IMR-90 (cell line): ENCODE data around the gene FOXP4. TPM values are rescaled to one million over a fixed set of nuclear protein-coding genes. Genes with fewer than 3 reads are reported as not detected.

Source experiments
- ATAC-seq: fragments of 200-7000 bp; cut with Tn5 transposase; 2 replicates; pipeline ENCODE4 v1.9.1; 2020; ENCODE audit warnings: low read depth, mild to moderate bottlenecking, moderate library complexity
- BruUV-seq: library from RNA; stranded (reverse); fragments of 400-500 nt; replicated peaks from 2 replicates; lab custom pipeline; 2021; lab: Mats Ljungman, UMichigan
- CTCF ChIA-PET: fragments of 300-600 bp; formaldehyde crosslinking; extraction: SDS; loops from one replicate; lab custom pipeline; 2021; ENCODE audit warnings: antibody characterized with exemption; lab: Yijun Ruan, JAX
- POLR2A ChIA-PET: fragments of 300-600 bp; sonication (Branson Sonifier 250); formaldehyde crosslinking; loops from one replicate; lab custom pipeline; 2022; ENCODE audit warnings: antibody characterized with exemption; ENCODE audit not compliant: unreplicated experiment; lab: Charles Lee
- DNase-seq: peaks from one replicate; pipeline ENCODE4 v3.0.0; 2013
- H2AFZ ChIP-seq: replicated peaks from 2 replicates; pipeline ENCODE3; 2013; ENCODE audit warnings: low read length, mild to moderate bottlenecking; ENCODE audit not compliant: poor library complexity
- H2AK5ac ChIP-seq: 2 replicates; pipeline ENCODE4 v1.6.1; 2013; ENCODE audit warnings: low read depth, low read length, inconsistent platforms
- H2AK9ac ChIP-seq: replicated peaks from 2 replicates; pipeline ENCODE3; 2013; ENCODE audit warnings: mild to moderate bottlenecking, low read depth, low read length, moderate library complexity; ENCODE audit not compliant: poor library complexity
- H2BK120ac ChIP-seq: 2 replicates; pipeline ENCODE4 v1.6.1; 2013; ENCODE audit warnings: low read depth, low read length, inconsistent platforms
- H2BK15ac ChIP-seq: 3 replicates; pipeline ENCODE4 v1.6.1; 2013; ENCODE audit warnings: low read depth, low read length, inconsistent platforms
- H2BK20ac ChIP-seq: 2 replicates; pipeline ENCODE4 v1.6.1; 2013; ENCODE audit warnings: low read depth, mild to moderate bottlenecking, inconsistent platforms, low read length, moderate library complexity
- H2BK5ac ChIP-seq: 2 replicates; pipeline ENCODE4 v1.6.1; 2013; ENCODE audit warnings: mild to moderate bottlenecking, low read depth, low read length, inconsistent platforms; ENCODE audit not compliant: poor library complexity, severe bottlenecking
- H3K14ac ChIP-seq: replicated peaks from 2 replicates; pipeline ENCODE4 v1.6.1; 2013; ENCODE audit warnings: low read depth, low read length, inconsistent platforms
- H3K18ac ChIP-seq: 2 replicates; pipeline ENCODE4 v1.6.1; 2013; ENCODE audit warnings: low read depth, low read length, control low read depth
- H3K23ac ChIP-seq: 2 replicates; pipeline ENCODE4 v1.6.1; 2013; ENCODE audit warnings: low read depth, low read length, inconsistent platforms
- H3K27ac ChIP-seq: 2 replicates; pipeline ENCODE4 v1.5.1; 2013; ENCODE audit warnings: mild to moderate bottlenecking, control low read depth, low read length; ENCODE audit not compliant: insufficient read depth
- H3K27me3 ChIP-seq: 2 replicates; pipeline ENCODE4 v1.6.1; 2013; ENCODE audit warnings: low read length; ENCODE audit not compliant: control insufficient read depth, insufficient read depth
- H3K36me3 ChIP-seq: 2 replicates; pipeline ENCODE4 v1.6.1; 2013; ENCODE audit warnings: low read length, mixed read lengths; ENCODE audit not compliant: control insufficient read depth, insufficient read depth
- H3K4ac ChIP-seq: 2 replicates; pipeline ENCODE4 v1.6.1; 2013; ENCODE audit warnings: low read depth, low read length, inconsistent platforms
- H3K4me1 ChIP-seq: 2 replicates; pipeline ENCODE4 v1.6.1; 2013; ENCODE audit warnings: low read length, mixed read lengths; ENCODE audit not compliant: control insufficient read depth, insufficient read depth
- H3K4me2 ChIP-seq: 2 replicates; pipeline ENCODE4 v1.6.1; 2013; ENCODE audit warnings: low read depth, mild to moderate bottlenecking, control low read depth, low read length, moderate library complexity
- H3K4me3 ChIP-seq: 2 replicates; pipeline ENCODE4 v1.5.1; 2013; ENCODE audit warnings: low read depth, mild to moderate bottlenecking, control low read depth, low read length, moderate library complexity; ENCODE audit not compliant: insufficient read depth
- H3K56ac ChIP-seq: 2 replicates; pipeline ENCODE4 v1.6.1; 2013; ENCODE audit warnings: low read length, inconsistent platforms; ENCODE audit not compliant: insufficient read depth; ENCODE audit errors: extremely low read depth
- H3K79me1 ChIP-seq, 2 experiments: 2 replicates each; pipeline ENCODE4 v1.6.1; 2013; ENCODE audit warnings: low read length in 2 of 2, inconsistent platforms in 1 of 2, low read depth in 1 of 2
- H3K9ac ChIP-seq: 2 replicates; pipeline ENCODE4 v1.6.1; 2013; ENCODE audit warnings: low read depth, low read length, control low read depth
- H3K9me1 ChIP-seq: 2 replicates; pipeline ENCODE4 v1.6.1; 2013; ENCODE audit warnings: low read length, inconsistent platforms; ENCODE audit not compliant: insufficient read depth
- H3K9me3 ChIP-seq: 2 replicates; pipeline ENCODE4 v1.6.1; 2013; ENCODE audit warnings: low read length; ENCODE audit not compliant: control insufficient read depth, insufficient read depth
- H4K20me1 ChIP-seq: 2 replicates; pipeline ENCODE4 v1.6.1; 2013; ENCODE audit warnings: low read length, inconsistent platforms; ENCODE audit not compliant: insufficient read depth
- H4K5ac ChIP-seq: 2 replicates; pipeline ENCODE4 v1.6.1; 2013; ENCODE audit warnings: mild to moderate bottlenecking, low read depth, low read length, control low read depth
- H4K8ac ChIP-seq, 2 experiments: 2 replicates each; pipeline ENCODE4 v1.6.1; 2013; ENCODE audit warnings: low read depth in 2 of 2, low read length in 2 of 2, control low read depth in 1 of 2, inconsistent platforms in 1 of 2
- H4K91ac ChIP-seq: 2 replicates; pipeline ENCODE4 v1.6.1; 2013; ENCODE audit warnings: low read depth, low read length, inconsistent platforms; ENCODE audit not compliant: insufficient read depth
- CEBPB ChIP-seq: IDR thresholded peaks from 2 replicates; pipeline ENCODE4 v1.6.1; 2012; ENCODE audit warnings: low read depth, low read length, improper control_type of control experiment
- CHD1 ChIP-seq: IDR thresholded peaks from 2 replicates; pipeline ENCODE4 v1.6.1; 2012; ENCODE audit warnings: low read depth, low read length, improper control_type of control experiment
- ELK1 ChIP-seq: fragments of 150-350 bp; IDR thresholded peaks from 2 replicates; pipeline ENCODE4 v1.6.1; 2016; ENCODE audit warnings: low read depth, mild to moderate bottlenecking, low read length, moderate library complexity, borderline replicate concordance
- FOS ChIP-seq: fragments of 150-350 bp; IDR thresholded peaks from 2 replicates; pipeline ENCODE4 v1.6.1; 2016; ENCODE audit warnings: low read depth, low read length
- MAFK ChIP-seq: IDR thresholded peaks from 2 replicates; pipeline ENCODE4 v1.6.1; 2012; ENCODE audit warnings: low read depth, low read length, improper control_type of control experiment
- MAZ ChIP-seq: IDR thresholded peaks from 2 replicates; pipeline ENCODE4 v1.6.1; 2012; ENCODE audit warnings: low read depth, mild to moderate bottlenecking, low read length, improper control_type of control experiment, moderate library complexity, borderline replicate concordance
- MXI1 ChIP-seq: IDR thresholded peaks from 2 replicates; pipeline ENCODE4 v1.6.1; 2012; ENCODE audit warnings: low read depth, mild to moderate bottlenecking, low read length, moderate library complexity, borderline replicate concordance
- NFE2L2 ChIP-seq: fragments of 150-350 bp; IDR thresholded peaks from 2 replicates; pipeline ENCODE4 v1.6.1; 2016; ENCODE audit warnings: low read depth, mild to moderate bottlenecking, low read length
- POLR2A ChIP-seq: IDR thresholded peaks from 2 replicates; pipeline ENCODE4 v1.6.1; 2012; ENCODE audit warnings: mild to moderate bottlenecking, low read depth, low read length
- RAD21 ChIP-seq: IDR thresholded peaks from 2 replicates; pipeline ENCODE4 v1.6.1; 2012; ENCODE audit warnings: low read length, improper control_type of control experiment
- RCOR1 ChIP-seq: IDR thresholded peaks from 2 replicates; pipeline ENCODE4 v1.6.1; 2012; ENCODE audit warnings: mild to moderate bottlenecking, low read length, improper control_type of control experiment; ENCODE audit not compliant: insufficient replicate concordance
- RFX5 ChIP-seq: IDR thresholded peaks from 2 replicates; pipeline ENCODE4 v1.8.0; 2012; ENCODE audit warnings: low read depth, mild to moderate bottlenecking, low read length, moderate library complexity
- SMC3 ChIP-seq: fragments of 150-350 bp; IDR thresholded peaks from 2 replicates; pipeline ENCODE4 v1.6.1; 2016; ENCODE audit warnings: low read depth, mild to moderate bottlenecking, antibody characterized with exemption, low read length, moderate library complexity
- WGBS, 2 experiments: methylation state at CpG; one replicate each; pipeline versions ENCODE4 v1.1.5 to v1.1.7; 2013; ENCODE audit warnings: missing lambda C conversion rate in 2 of 2; ENCODE audit not compliant: insufficient read length in 1 of 2; ENCODE audit errors: extremely low coverage in 2 of 2; 5-methylcytosine and 5-hydroxymethylcytosine counted together
- dilution Hi-C: fragments of 300-500 bp; cut with HindIII; formaldehyde crosslinking; loops from one replicate; pipeline ENCODE4 v1.14.3; 2018; ENCODE audit warnings: low sequenced_read_pairs; ENCODE audit not compliant: unreplicated experiment
- in situ Hi-C: fragments of 300-500 bp; cut with MboI; formaldehyde crosslinking; loops from 3 replicates; pipeline ENCODE4 v1.14.3; 2019; ENCODE audit warnings: low sequenced_read_pairs, inconsistent platforms, mixed read lengths
- intact Hi-C: fragments of 100-400 bp; cut with micrococcal nuclease; formaldehyde crosslinking; loops from 2 replicates; pipeline ENCODE4 v1.10.0; 2022
- polyA plus RNA-seq, 3 experiments: library from polyadenylated mRNA; depleted of rRNA; stranded (reverse); fragments of >200 nt; gene quantifications; 2 replicates each; pipeline ENCODE4 v1.2.3, GENCODE V29; 2012; ENCODE audit warnings: low replicate concordance in 1 of 3
- total RNA-seq: library from RNA; depleted of rRNA; stranded (reverse); fragments of >200 nt; gene quantifications from 2 replicates; pipeline ENCODE4 v1.2.3, GENCODE V29; 2012
- TF ChIP-seq, protein P1 (sequence below): conservative IDR thresholded peaks from 2 replicates; pipeline ENCODE4 v1.5.1; 2012; ENCODE audit warnings: mild to moderate bottlenecking, low read depth, low read length, improper control_type of control experiment

The FOXP4 gene
- total and polyA plus RNA-seq, 2 of the 4 experiments (the other 2 are of a cell fraction) = 0.72 to 9.5 TPM

GRCh38 chr6:41561416-41561815, 15.2 kb downstream of the FOXP4 start:
- no peak overlapping the region for H2AFZ ChIP-seq
- H3K4me3 ChIP-seq = no peak overlapping the region
- dilution Hi-C loops = no loop called here
- no peak overlapping the region for H2AK5ac ChIP-seq
- H2BK5ac ChIP-seq = no peak overlapping the region
- H3K4me1 ChIP-seq = no peaks in the 10 kb centered on the region
- peaks cover 5% of the 10 kb centered on the region; the same call in 1 of the 2 replicates for H4K20me1 ChIP-seq
- no peak overlapping the region for H2BK15ac ChIP-seq
- H3K23ac ChIP-seq = no peak overlapping the region
- peaks cover 10% of the 10 kb centered on the region for H3K36me3 ChIP-seq
- no peak overlapping the region for H2BK20ac ChIP-seq
- H3K14ac ChIP-seq = no peak overlapping the region
- ChIA-PET CTCF (no interaction called here), POLR2A (no interaction called here)
- H4K91ac ChIP-seq = no peak overlapping the region
- H3K9me3 ChIP-seq = no peaks in the 10 kb centered on the region
- no TSS peak for BruUV-seq
- peaks cover 11% of the 10 kb centered on the region; the same call in 1 of the 2 replicates for H3K9me1 ChIP-seq
- H3K79me1 ChIP-seq = peaks cover 12 to 44% of the 10 kb centered on the region in 2 experiments
- intact Hi-C loops = no loop called here
- TF ChIP-seq RAD21 (no peak), FOS (no peak), MAFK (no peak), NFE2L2 (no peak), MXI1 (no peak), SMC3 (no peak), RFX5 (no peak), POLR2A (no peak), MAZ (no peak), RCOR1 (no peak), ELK1 (no peak), CHD1 (no peak), CEBPB (no peak)
- TF ChIP-seq, protein P1, sequence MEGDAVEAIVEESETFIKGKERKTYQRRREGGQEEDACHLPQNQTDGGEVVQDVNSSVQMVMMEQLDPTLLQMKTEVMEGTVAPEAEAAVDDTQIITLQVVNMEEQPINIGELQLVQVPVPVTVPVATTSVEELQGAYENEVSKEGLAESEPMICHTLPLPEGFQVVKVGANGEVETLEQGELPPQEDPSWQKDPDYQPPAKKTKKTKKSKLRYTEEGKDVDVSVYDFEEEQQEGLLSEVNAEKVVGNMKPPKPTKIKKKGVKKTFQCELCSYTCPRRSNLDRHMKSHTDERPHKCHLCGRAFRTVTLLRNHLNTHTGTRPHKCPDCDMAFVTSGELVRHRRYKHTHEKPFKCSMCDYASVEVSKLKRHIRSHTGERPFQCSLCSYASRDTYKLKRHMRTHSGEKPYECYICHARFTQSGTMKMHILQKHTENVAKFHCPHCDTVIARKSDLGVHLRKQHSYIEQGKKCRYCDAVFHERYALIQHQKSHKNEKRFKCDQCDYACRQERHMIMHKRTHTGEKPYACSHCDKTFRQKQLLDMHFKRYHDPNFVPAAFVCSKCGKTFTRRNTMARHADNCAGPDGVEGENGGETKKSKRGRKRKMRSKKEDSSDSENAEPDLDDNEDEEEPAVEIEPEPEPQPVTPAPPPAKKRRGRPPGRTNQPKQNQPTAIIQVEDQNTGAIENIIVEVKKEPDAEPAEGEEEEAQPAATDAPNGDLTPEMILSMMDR = no peak
- H3K4ac ChIP-seq = no peak overlapping the region
- H3K9ac ChIP-seq = no peak overlapping the region
- no peak overlapping the region for H3K4me2 ChIP-seq
- in situ Hi-C loops = no loop called here
- H2BK120ac ChIP-seq = no peak overlapping the region
- H2AK9ac ChIP-seq = no peak overlapping the region
- H3K56ac ChIP-seq = no peak overlapping the region
- DNase-seq = no peak
- ATAC-seq = no peak
- H3K27me3 ChIP-seq = no peaks in the 10 kb centered on the region
- H4K8ac ChIP-seq = no peak overlapping the region
- no peak overlapping the region for H4K5ac ChIP-seq
- no CpG with 5 or more reads among the region's 3 CpGs for WGBS, 2 experiments
- no peak overlapping the region for H3K18ac ChIP-seq
- no peak overlapping the region for H3K27ac ChIP-seq
